OCI-LY1 (cell line): Measurements from ENCODE around the gene OR2T6.
"Not testable (repeated sequence)": the region's sequence is repeated elsewhere in the genome, so short reads cannot be mapped to it uniquely, and the experiment has no call there.

Experiments used
- H2AFZ ChIP-seq: fragments of 200-600 bp; sonication (generic), shearing (Covaris generic); 2 replicates; pipeline ENCODE4 v1.6.0; 2014; ENCODE audit warnings: antibody characterized with exemption, mild to moderate bottlenecking, low read length
- H3F3A ChIP-seq: fragments of 200-600 bp; sonication (generic), shearing (Covaris generic); 2 replicates; pipeline ENCODE4 v1.6.0; 2014; ENCODE audit warnings: mild to moderate bottlenecking, antibody characterized with exemption, low read length, moderate library complexity; ENCODE audit not compliant: insufficient read depth
- H3K27ac ChIP-seq: fragments of 200-600 bp; sonication (generic); 2 replicates; pipeline ENCODE4 v1.5.1; 2014; ENCODE audit warnings: low read length, mixed run types, mild to moderate bottlenecking, low read depth; ENCODE audit not compliant: poor library complexity, severe bottlenecking
- H3K27me3 ChIP-seq: fragments of 200-600 bp; sonication (generic); 2 replicates; pipeline ENCODE4 v1.6.0; 2014; ENCODE audit warnings: antibody characterized with exemption, mild to moderate bottlenecking, low read length, moderate library complexity; ENCODE audit not compliant: insufficient read depth
- H3K36me3 ChIP-seq: fragments of 200-600 bp; sonication (generic); 2 replicates; pipeline ENCODE4 v1.6.1; 2014; ENCODE audit warnings: mild to moderate bottlenecking, antibody characterized with exemption, low read length, moderate library complexity, mixed read lengths; ENCODE audit not compliant: insufficient read depth
- H3K4me1 ChIP-seq: fragments of 200-600 bp; sonication (generic); 2 replicates; pipeline ENCODE4 v1.5.1; 2014; ENCODE audit warnings: mild to moderate bottlenecking, low read length, moderate library complexity; ENCODE audit not compliant: insufficient read depth, severe bottlenecking
- H3K4me2 ChIP-seq: fragments of 200-600 bp; sonication (generic), shearing (Covaris generic); 2 replicates; pipeline ENCODE4 v1.6.1; 2014; ENCODE audit warnings: low read length
- H3K4me3 ChIP-seq: fragments of 200-600 bp; sonication (generic); 2 replicates; pipeline ENCODE4 v1.5.1; 2014; ENCODE audit warnings: low read length, low read depth, mild to moderate bottlenecking, mixed read lengths; ENCODE audit not compliant: poor library complexity, severe bottlenecking
- H3K79me2 ChIP-seq: fragments of 200-600 bp; shearing (Covaris generic); 2 replicates; pipeline ENCODE4 v1.6.1; 2016; ENCODE audit warnings: mixed run types, low read length, mixed read lengths; ENCODE audit not compliant: insufficient read depth
- H3K9ac ChIP-seq: fragments of 200-600 bp; sonication (generic), shearing (Covaris generic); 2 replicates; pipeline ENCODE4 v1.6.1; 2014; ENCODE audit warnings: mild to moderate bottlenecking, low read length, mixed read lengths
- H3K9me2 ChIP-seq: fragments of 200-600 bp; sonication (generic), shearing (Covaris generic); 2 replicates; pipeline ENCODE4 v1.6.1; 2014; ENCODE audit warnings: low read depth, mild to moderate bottlenecking, low read length, mixed read lengths
- H3K9me3 ChIP-seq: fragments of 200-600 bp; shearing (Covaris generic); 2 replicates; pipeline ENCODE4 v1.6.1; 2014; ENCODE audit warnings: low read length, mixed read lengths
- H4K20me1 ChIP-seq: fragments of 200-600 bp; sonication (generic), shearing (Covaris generic); 2 replicates; pipeline ENCODE4 v1.6.0; 2016; ENCODE audit warnings: mild to moderate bottlenecking, low read length; ENCODE audit not compliant: insufficient read depth
- CTCF ChIP-seq: fragments of 200-600 bp; sonication (generic), shearing (Covaris generic); IDR thresholded peaks from 2 replicates; pipeline ENCODE4 v1.5.1; 2017; ENCODE audit warnings: mild to moderate bottlenecking, antibody characterized with exemption, low read length, moderate library complexity, mixed read lengths
- EZH2 ChIP-seq: fragments of 200-600 bp; sonication (generic), shearing (Covaris generic); IDR thresholded peaks from 2 replicates; pipeline ENCODE4 v1.8.0; 2017; ENCODE audit warnings: borderline replicate concordance, mixed run types, mild to moderate bottlenecking, antibody characterized with exemption, low read length, moderate library complexity, mixed read lengths

The OR2T6 gene

GRCh38 chr1:248417854-248418253, 42.3 kb downstream of the OR2T6 start:
- H3K27ac ChIP-seq: no peak overlapping the region
- no peak overlapping the region for H3K4me3 ChIP-seq
- no peaks in the 10 kb centered on the region for H3F3A ChIP-seq
- no peak for TF ChIP-seq EZH2
- TF ChIP-seq CTCF: no peak
- no peaks in the 10 kb centered on the region for H3K36me3 ChIP-seq
- no peak overlapping the region for H3K9ac ChIP-seq
- H2AFZ ChIP-seq: no peak overlapping the region
- H3K9me2 ChIP-seq: no peaks in the 10 kb centered on the region
- H3K27me3 ChIP-seq: no peaks in the 10 kb centered on the region
- no peaks in the 10 kb centered on the region for H3K4me1 ChIP-seq
- no peaks in the 10 kb centered on the region for H4K20me1 ChIP-seq
- no peak overlapping the region for H3K4me2 ChIP-seq
- peaks cover 4% of the 10 kb centered on the region; the same call in 1 of the 2 replicates for H3K9me3 ChIP-seq
- no peaks in the 10 kb centered on the region for H3K79me2 ChIP-seq

GRCh38 chr1:248421384-248421783, 45.8 kb downstream of the OR2T6 start:
- Histone ChIP-seq H3K4me2 (no peak overlapping the region), H3K27ac (no peak overlapping the region), H3K4me3 (no peak overlapping the region), H3K79me2 (no peaks in the 10 kb centered on the region), H3K27me3 (no peaks in the 10 kb centered on the region), H3K4me1 (no peaks in the 10 kb centered on the region), H3K36me3 (no peaks in the 10 kb centered on the region), H3K9ac (no peak overlapping the region), H4K20me1 (no peaks in the 10 kb centered on the region), H3K9me3 (peaks cover 4% of the 10 kb centered on the region; the same call in 1 of the 2 replicates), H3K9me2 (no peaks in the 10 kb centered on the region), H2AFZ (no peak overlapping the region), H3F3A (no peaks in the 10 kb centered on the region)
- TF ChIP-seq EZH2: no peak
- TF ChIP-seq CTCF: no peak

- H3K79me2 ChIP-seq, H2AFZ ChIP-seq, H3K4me2 ChIP-seq, H3K27ac ChIP-seq, H3K36me3 ChIP-seq, H3K9ac ChIP-seq, H3K4me3 ChIP-seq, H3K9me3 ChIP-seq, H3K9me2 ChIP-seq, H4K20me1 ChIP-seq, H3K27me3 ChIP-seq, H3F3A ChIP-seq, H3K4me1 ChIP-seq: not testable (repeated sequence)
Observed at GRCh38 chr1:248427526-248428191, 52.1 kb downstream of the OR2T6 start.

GRCh38 chr1:248428192-248428533, 52.6 kb downstream of the OR2T6 start:
- not testable (repeated sequence) for H3K9ac ChIP-seq, H4K20me1 ChIP-seq, H3K4me2 ChIP-seq, H3K9me3 ChIP-seq, H2AFZ ChIP-seq, H3K27ac ChIP-seq, H3K9me2 ChIP-seq, H3F3A ChIP-seq, H3K79me2 ChIP-seq, H3K27me3 ChIP-seq, H3K4me3 ChIP-seq, H3K4me1 ChIP-seq, H3K36me3 ChIP-seq

GRCh38 chr1:248431683-248432082, 56.1 kb downstream of the OR2T6 start:
- H3K9ac ChIP-seq, H3K27me3 ChIP-seq, H3K79me2 ChIP-seq, H3K4me2 ChIP-seq, H3F3A ChIP-seq, H3K4me3 ChIP-seq, H3K9me2 ChIP-seq, H3K27ac ChIP-seq, H2AFZ ChIP-seq, H3K4me1 ChIP-seq, H4K20me1 ChIP-seq, H3K9me3 ChIP-seq, H3K36me3 ChIP-seq: not testable (repeated sequence)

GRCh38 chr1:248432201-248432600, 56.7 kb downstream of the OR2T6 start:
- not testable (repeated sequence) for H3K4me1 ChIP-seq, H3F3A ChIP-seq, H3K4me2 ChIP-seq, H3K27me3 ChIP-seq, H4K20me1 ChIP-seq, H3K36me3 ChIP-seq, H3K27ac ChIP-seq, H3K79me2 ChIP-seq, H3K9ac ChIP-seq, H3K4me3 ChIP-seq, H3K9me3 ChIP-seq, H3K9me2 ChIP-seq, H2AFZ ChIP-seq
